HG02642 (cell line): ENCODE results near the gene CRELD1.

Experiments
- ATAC-seq: cut with Tn5 transposase; IDR thresholded peaks from one replicate; pipeline ENCODE4 v1.9.1; 2021; ENCODE audit warnings: mild to moderate bottlenecking; ENCODE audit not compliant: unreplicated experiment, poor library complexity

CRELD1 gene

DNA sequence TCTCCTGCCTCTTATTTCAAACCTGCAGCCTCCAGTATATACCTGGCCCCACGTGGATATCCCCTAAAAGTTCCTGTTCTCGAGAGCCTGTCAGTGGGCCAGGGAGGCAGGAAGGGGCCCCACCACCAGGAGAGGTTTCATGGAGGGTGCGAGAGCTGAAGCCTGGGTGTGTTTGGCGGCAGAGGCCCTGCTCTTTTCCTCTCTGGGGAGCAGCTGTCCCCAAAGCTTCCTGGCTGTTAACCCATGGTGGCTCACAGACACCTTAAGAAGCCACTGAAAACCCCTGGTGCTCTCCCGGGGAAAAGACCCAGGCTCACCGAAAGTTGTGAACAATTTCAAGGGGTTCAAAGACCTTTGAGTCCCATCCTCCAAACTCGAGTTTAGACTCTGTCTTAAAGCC lies 17.5 kb downstream of the CRELD1 start:
- ATAC-seq: peak; percentile 45

DNA sequence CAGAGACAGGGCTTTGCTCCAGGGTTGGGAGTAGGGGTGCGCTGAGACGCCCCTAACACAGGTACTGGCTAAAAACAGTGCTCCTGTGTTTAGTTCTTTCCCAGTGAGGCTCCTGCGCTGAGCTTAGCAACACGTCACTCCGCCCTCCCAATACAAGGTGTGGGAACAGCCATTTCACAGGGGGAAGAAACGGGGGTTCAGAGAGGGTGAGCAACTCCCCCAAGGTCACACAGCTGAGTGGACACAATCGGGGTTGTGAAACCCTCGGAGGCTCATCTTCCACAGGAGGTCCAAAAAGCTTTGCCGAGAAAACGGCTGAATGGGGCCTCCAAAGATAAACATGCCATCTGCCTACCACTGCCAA lies 17.9 kb downstream of the CRELD1 start:
- peak; percentile 4 for ATAC-seq

DNA sequence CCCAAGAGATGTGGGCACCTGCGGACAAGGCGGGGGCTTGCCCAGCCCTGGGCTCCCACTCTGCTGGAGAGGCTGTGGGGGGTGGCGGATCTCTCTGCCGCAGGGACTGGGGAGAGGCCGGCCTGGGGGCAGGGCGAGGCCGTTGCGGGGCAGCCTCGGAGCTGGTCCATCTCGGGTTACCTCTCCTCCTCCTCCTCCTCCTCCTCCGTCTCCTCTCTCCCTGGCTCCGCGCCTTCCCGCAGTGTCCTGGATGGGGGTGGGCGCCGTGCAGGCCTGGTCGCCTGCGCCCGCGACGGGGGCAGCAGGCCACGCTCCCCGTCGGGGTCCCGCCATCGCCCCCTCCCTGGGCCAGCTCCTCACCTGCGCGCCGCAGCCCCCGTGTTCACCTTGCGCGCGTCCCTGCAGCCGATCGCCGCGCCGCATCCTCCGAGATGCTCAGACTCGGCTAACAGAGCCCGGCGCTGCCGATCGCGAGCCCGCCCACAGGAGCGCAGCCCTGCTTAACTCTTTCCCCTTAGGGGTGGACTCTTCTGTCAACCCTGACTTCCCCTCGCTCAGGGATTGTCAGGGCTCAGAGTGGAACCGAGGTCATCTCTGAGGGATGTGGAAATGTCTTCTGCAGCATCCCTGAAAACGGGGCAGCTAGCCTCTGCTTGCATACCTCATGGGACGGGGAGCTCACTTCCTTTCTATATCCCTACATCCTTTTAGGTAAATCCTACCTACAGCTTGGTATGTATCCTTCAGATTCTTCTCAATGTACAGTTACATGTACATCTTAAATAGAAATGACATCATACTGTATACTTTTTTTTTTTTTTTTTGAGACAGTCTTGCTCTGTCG lies 18.6 kb downstream of the CRELD1 start, which contains the start of gene PRRT3:
Gene PRRT3 (minus strand): TSS at position 447 of the 844 bp plus-strand sequence. CDS start 2,293 bp downstream, outside the sequence.
- peak; percentile 69 for ATAC-seq

DNA sequence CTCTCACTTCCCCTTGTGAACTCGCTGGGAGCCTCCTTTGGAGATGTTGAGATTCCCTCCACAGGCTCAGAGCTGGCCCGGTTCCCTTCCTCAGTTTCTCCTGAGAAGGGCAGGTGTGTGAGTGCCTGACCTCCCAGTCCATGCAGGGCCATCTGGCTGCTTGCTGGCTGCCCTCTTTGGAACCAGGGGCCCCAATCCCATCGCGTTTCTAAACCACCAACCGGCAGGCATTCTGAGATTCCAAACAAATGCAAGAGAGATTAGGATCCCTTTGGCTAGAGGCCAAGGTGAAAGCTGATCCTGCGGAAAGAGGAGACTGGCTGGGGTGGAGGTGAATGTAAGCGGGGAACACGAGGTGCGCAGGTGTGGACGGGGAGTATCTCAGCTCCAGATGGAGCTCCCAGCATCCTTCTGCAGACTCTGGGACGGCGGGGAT lies 21.5 kb downstream of the CRELD1 start:
- no peak for ATAC-seq

DNA sequence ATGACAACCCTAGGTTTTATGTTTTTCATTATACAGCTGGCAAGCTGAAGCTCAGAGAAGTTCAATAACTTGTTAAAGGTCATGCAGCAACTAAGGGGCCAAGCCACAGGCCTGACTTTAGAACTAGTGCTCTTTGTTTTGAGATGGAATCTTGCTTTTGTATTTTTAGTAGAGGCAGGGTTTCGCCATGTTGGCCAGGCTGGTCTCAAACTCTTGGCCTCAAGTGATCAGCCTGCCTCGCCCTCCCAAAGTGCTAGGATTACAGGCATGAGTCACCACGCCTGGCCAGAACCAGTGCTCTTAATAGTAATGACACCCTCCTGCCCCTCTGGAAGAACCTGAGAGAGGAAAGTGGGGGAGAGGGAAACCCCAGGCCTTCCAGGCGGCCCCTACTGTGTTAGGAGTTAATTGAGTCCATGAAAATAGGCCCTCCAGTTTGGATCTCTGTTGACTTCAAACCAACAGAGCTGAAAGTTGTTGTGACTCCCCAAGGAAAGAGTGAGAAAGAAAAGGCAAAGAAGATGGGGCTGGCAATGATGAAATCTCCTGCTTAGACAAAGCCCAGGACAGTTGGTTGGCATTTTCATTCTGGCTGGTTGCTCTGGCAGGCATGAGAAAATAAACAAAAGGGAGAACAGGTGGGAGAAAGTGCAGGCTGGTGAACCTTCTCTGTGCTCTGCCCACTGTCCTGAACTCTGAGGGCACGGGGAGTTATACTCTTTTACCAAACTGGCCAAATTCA lies 22.1 kb downstream of the CRELD1 start:
- no peak for ATAC-seq

DNA sequence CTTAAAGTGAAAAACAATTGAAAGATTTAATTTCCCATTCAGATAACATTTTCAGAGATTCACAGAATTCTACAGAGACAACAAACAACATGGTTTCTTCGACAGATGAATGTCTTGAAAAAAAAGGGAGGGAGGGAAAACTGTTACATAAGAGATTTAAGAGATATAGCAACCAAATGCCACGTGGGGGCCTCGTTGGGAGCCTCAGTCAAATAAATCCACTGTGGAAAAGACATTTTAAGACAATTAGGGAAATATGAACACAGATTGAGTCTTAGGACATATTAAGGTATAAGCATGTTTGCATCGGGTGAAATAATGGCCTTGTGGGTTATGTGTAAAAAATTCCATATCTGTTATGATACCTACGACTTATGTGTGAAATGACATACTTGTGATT lies 23.6 kb downstream of the CRELD1 start:
- ATAC-seq: no peak

DNA sequence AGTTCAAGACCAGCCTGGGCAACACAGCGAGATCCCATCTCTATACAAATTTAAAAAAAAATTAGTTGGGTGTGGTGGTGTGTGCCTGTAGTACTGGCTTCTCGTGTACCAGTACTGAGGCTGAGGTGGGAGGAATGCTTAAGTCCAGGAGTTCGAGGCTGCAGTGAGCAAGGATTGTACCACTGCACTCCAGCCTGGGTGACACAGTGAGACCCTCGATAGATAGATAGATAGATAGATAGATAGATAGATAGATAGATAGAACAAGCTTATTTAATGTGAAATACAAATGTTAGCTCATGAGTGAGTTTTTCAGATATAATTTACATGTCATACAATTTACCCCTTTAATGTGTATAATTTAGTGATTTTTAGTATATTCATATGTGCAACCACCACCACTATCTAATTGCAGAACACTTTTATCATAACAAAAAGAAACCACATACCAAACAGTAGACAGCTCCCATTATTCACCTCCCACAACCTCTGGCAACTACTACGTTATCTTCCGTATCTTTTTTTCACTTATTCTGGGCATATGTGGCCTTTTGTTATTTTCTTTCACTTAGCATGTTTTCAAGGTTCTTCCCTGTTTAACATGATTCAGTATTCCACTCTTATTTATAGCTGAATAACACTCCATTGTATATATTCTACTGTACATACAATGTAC lies 31.7 kb downstream of the CRELD1 start:
- ATAC-seq: no peak

DNA sequence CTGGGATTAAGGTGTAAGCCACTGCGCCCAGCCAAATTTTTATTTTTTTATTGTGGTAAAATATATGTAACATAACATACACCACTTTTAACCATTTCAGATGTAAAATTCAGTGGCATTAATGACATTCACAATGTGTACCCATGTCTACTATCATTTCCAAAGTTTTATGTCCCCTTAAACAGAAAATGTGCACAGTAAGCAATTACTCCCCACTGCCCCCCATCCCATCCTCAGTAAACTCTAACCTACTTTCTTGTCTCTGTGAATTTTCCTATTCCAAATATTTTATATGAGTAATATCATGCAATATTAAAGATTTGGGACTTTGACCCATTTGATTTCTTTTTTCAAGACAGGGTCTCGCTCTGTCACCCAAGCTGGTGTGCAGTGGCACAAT lies 33.2 kb downstream of the CRELD1 start:
- no peak for ATAC-seq

DNA sequence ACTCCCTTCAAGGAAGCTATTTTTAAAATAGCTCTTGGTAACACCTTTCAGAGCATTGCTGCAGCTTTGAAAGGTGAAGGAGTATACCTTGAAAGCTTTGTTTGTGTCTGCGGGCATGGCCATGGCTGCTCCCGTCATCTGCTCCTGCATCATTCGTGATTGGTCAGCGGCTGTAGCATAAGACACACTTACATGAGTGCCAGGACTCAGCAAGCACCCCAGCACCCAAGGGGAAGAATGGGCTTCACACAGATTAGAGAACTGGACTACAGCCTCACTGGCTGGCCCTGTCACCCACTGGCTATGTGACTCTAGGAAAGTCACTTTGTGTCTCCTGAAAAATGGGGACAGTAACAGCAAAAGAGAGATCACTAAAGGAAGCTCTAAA lies 36.0 kb downstream of the CRELD1 start:
- no peak for ATAC-seq

DNA sequence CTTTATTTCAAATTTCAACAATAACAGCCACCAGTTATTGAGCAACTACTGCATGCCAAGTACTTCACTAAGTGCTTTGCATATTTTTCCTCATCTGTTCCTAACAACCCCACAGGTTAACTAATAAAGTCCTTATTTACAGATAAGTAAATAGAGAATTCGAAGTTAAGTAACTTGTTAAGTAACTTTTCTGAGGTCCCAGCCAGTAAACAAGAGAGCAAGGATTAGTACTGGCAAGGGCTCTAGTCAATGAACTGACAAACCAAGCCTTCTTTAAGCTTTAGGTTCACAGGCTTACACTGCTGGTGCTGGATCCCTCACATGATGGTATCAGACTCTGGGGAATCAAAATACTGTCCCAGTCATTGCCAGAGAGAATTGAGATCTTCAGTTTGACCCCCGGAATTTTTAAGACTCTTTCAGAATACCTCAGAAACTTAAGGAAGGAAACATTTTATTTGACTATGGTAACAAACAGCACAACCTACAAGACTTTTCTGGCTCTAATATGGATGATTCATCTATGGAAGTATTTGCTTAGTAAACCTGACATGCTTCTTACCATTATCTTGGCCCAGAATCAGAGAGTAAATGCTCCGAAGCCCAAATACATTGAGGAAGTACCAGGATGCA lies 36.5 kb downstream of the CRELD1 start:
- ATAC-seq: no peak

DNA sequence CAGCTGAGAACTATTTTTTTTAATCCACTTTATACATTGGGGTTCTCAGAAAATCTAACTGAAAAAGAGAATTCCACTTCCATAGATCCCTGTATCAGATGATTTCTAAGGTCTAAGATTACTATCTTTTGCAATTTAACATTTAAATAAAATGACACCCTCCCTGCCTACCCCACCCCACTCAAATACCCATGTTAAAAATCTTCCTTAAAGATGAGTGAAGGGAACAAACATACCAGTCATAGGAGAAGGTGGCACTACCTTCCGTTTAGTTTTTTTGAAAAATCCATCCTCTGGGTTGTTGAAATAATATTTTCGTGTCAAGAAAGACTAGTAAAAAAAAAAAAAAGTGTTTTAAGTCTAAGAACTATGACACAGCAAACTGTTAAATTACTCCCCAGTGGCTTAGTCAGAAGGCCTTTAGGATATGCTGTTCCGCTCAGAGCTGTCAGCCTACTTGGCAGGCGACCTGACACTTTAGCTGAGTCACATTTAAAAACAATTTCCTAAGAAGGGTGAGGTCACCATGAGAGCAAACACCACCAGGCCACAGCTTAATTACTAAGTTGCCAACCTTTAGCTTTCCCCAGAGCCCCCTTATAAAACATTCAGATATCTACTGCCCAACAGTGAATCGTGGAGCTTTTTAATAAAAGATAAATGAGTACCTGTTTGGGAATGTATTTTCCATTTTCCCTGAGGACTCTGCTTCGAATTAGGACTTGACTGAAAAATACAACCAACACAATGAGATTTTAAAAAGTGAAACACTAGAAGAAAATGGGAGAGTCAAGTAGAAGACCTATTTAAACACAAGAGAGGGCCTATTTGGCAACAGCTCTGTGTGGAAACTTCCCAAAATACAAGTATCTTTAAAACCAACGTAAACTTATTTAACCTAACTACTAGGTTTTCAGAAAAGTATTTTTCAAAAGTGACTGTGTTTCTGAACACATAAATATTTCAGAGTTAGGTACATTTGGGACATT lies 43.4 kb downstream of the CRELD1 start:
- no peak for ATAC-seq

DNA sequence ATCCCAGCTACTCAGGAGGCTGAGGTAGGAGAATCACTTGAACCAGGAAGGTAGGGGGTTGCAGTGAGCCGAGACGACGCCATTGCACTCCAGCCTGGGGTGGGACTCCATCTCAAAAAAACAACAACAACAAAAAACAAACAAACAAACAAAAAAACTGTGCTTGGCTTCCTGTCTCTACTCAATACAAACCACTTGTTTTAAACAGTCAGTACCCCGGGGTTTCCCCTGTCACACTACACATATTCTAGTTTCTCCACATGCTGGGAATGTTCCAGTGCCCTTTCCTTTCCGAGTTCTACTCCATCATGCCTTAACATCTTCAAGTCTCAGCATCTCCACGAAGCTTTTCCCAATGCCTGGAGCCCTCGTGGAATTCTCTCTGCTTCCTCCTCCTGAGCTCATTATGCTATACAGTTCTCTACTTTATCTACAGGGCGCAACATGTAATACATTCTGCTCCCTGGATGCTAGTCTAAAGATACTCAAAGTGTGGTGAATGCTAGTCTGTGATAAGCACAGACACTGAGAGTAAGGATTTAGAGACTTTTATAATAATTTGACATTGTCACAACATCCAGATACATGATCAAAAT lies 45.2 kb downstream of the CRELD1 start:
- ATAC-seq: no peak

DNA sequence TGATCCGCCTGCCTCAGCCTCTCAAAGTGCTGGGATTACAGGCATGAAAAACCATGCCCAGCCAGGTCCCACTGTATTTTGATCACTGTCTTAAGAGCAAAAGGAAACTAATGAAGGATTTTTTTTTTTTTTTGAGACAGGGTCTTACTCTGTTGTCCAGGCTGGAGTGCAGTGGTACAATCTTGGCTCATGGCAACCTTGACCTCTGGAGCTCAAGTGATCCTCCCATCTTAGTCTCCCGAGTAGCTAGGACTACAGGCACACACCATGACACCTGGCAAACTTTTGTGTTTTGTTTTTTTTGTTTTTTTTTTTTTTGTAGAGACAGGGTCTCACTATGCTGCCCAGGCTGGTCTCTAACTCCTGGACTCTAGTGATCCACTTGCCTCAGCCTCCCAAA lies 46.6 kb downstream of the CRELD1 start:
- no peak for ATAC-seq

DNA sequence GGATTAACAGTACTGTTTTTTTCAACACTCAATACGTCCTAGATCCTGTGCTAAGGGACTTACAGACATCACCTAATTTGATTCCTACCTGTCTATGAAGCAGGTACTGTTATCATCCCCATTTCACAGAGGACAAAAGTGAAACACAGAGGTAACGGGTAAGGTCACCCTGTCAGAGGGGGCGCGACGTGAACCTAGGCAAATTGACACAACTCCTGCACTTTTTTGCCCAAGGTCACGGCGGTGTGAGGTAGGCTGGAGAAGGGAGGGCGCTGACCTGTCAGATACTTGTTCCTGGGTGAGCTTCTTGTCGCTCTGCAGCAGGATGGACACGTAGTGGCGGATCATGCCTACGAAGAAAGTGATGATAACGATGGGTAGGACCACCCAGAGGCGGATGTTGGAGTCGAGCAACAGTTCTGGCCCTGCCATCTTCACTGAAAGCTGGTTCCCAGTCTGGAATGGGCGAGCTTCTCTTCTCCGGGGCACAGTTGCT lies 52.6 kb downstream of the CRELD1 start:
- ATAC-seq: peak; percentile 29

DNA sequence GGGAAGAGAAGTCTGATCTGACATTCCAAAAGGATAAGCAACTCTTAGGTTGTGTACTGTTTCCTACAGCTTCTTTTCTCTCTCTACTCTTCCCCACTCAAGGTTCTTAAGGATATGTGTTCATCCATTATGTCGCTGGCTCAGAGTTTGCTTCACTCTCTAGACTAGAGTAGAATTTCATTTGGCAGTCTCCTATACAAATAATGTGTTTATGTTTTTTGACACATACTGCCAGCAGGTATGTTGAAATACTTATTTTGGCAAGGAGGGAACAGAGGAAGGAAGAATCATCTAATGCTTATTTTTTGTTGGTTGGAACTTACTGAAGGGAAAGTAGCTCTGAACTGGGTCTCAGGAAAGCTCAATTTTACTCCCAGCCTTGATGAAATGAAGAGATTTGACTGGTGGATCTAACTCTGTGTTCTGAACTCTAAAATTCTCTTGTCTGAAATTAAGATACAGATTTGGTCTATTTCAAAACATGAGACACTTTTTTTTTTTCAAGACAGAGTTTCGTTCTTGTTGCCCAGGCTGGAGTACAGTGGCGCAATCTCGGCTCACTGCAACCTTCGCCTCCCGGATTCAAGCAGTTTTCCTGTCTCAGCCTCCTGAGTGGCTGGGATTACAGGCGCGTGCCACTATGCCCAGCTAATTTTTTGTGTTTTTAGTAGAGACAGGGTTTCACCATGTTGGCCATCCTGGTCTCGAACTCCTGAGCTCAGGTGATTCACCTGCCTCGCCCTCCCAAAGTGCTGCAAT lies 60.6 kb downstream of the CRELD1 start:
- no peak for ATAC-seq
